ENCODE measurements around the gene ABHD2.

DNA sequence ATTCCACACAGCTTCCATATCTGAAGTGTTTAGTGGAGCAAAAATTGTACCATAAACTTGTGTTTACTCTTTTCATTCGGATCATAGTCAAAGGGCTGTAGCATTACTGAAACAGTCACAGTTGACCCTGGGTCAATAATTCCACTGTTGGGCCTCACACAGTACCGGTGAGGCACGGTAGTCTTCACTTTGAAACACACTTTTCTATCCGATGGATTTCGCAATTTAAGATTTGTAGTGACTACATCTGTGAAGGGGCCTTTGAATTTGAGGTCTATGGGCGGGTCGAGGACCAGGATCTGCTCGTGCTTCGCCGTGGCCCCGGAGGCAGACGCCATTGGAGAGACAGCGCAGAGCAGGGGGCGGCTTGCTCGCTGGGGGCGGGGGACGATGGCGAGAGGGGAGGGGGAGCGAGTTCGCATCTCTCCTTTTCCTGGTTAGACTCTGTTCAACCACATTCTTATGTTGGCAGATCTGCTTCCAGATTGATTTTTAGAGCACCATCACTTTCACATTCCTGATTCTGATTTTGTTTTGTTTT is 113.3 kb downstream of the ABHD2 start:
- TF ChIP-seq, protein P1, sequence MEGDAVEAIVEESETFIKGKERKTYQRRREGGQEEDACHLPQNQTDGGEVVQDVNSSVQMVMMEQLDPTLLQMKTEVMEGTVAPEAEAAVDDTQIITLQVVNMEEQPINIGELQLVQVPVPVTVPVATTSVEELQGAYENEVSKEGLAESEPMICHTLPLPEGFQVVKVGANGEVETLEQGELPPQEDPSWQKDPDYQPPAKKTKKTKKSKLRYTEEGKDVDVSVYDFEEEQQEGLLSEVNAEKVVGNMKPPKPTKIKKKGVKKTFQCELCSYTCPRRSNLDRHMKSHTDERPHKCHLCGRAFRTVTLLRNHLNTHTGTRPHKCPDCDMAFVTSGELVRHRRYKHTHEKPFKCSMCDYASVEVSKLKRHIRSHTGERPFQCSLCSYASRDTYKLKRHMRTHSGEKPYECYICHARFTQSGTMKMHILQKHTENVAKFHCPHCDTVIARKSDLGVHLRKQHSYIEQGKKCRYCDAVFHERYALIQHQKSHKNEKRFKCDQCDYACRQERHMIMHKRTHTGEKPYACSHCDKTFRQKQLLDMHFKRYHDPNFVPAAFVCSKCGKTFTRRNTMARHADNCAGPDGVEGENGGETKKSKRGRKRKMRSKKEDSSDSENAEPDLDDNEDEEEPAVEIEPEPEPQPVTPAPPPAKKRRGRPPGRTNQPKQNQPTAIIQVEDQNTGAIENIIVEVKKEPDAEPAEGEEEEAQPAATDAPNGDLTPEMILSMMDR (IDR thresholded peaks at IDR 0.05; ENCODE audit: low read depth, low read length), result no peak
- TF ChIP-seq POLR2A (IDR thresholded peaks at IDR 0.05; ENCODE audit: extremely low read depth, insufficient read length), result no peak
- TF ChIP-seq MYC (IDR thresholded peaks at IDR 0.05; ENCODE audit: low read depth, low read length), result no peak
